ENCODE measurements around the gene CCDC181. TPM values are rescaled to one million over a fixed set of nuclear protein-coding genes. Genes with fewer than 3 reads are reported as not detected.
"Not testable (repeated sequence)": the region's sequence is repeated elsewhere in the genome, so short reads cannot be mapped to it uniquely, and the experiment has no call there.

The CCDC181 gene
- total and polyA plus RNA-seq, 2 donors, result 0.24 to 2.0 TPM

DNA sequence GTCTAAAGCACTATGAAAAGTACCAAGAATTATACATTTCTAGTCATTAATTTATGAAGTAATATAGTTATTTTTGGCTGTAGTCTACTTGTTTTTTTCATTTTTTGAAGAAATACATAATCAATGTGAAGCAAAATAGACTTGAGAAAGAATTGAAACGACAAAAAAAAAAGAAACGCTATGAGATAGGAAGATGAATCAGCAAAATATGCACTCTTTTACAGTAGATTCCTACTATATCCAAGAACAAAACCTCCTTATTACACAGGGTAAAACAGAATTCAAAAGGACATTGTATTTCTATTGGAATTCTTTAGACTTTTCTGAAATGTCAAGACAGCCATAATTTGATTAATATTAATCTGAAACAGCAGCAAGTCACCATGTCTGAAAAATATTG is 25.6 kb upstream of the CCDC181 start:
- no peaks in the 10 kb centered on the region for H3K36me3 ChIP-seq (ENCODE audit: insufficient read depth)
- no peaks in the 10 kb centered on the region for H3K4me1 ChIP-seq (ENCODE audit: insufficient read depth)
- H3K27ac ChIP-seq (ENCODE audit: low read depth), result no peak overlapping the region
- H3K4me3 ChIP-seq (ENCODE audit: low read depth, low read length), result no peak overlapping the region
- WGBS, result 91% methylated on average over 2 of the region's 2 CpGs
- no peak for DNase-seq (ENCODE audit: extremely low spot score)

DNA sequence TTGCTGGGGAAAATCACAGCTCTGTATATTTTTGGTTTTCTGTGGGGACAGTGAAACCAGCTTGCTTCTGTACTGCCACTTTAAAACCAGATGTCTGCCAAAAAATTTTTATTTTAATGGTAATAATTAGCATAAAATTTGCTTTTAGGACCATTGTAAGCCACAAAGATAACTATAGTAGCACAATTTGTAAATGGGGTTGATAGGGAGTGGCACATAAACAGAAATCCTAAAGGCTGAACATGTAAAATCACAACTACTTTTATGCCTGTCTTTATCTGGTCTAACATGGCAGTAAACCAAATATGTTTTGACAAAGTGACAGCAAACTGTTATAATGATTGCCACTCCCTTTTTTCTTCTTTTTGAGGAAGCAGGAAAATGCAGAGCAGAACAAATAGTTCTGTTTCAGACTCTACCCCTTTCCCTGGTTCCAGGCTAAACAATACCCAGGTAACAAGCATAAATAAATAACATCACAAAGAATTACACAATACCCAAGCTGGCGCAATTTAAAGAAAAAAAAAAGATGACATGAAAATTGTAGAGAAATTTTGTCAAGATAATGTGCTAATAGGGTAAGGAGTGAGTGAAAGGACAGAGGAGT is 24.0 kb upstream of the CCDC181 start:
- H3K4me3 ChIP-seq (ENCODE audit: low read depth, low read length), result no peak overlapping the region
- H3K27ac ChIP-seq (ENCODE audit: low read depth), result no peak overlapping the region
- DNase-seq (ENCODE audit: extremely low spot score), result no peak
- no peaks in the 10 kb centered on the region for H3K36me3 ChIP-seq (ENCODE audit: insufficient read depth)
- WGBS, result 80% methylated on average over 1 of the region's 1 CpG
- H3K4me1 ChIP-seq (ENCODE audit: insufficient read depth), result no peaks in the 10 kb centered on the region

DNA sequence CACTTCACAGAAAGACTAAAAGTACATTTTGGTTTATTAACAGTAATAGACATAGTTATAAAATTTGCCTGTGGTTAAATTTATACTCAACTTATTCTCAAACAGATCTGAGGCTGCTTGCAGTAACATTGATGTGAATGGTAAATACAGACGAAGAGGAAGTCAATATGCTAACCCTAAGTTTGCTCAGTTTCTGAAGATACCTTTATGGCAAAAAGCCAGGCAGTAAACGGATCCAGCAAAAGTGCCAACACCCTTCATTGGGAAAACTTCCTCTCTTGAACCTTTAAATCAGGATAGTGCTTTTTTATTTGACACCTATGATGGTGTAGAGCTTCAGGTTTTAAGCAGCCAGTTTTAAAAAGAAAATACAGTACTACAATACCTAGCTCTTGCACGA is 16.6 kb upstream of the CCDC181 start:
- no peak overlapping the region for H3K4me3 ChIP-seq (ENCODE audit: low read depth, low read length)
- H3K4me1 ChIP-seq (ENCODE audit: insufficient read depth), result no peaks in the 10 kb centered on the region
- H3K27ac ChIP-seq (ENCODE audit: low read depth), result no peak overlapping the region
- H3K36me3 ChIP-seq (ENCODE audit: insufficient read depth), result no peaks in the 10 kb centered on the region
- DNase-seq (ENCODE audit: extremely low spot score), result no peak
- WGBS, result 47% methylated on average over 3 of the region's 3 CpGs

DNA sequence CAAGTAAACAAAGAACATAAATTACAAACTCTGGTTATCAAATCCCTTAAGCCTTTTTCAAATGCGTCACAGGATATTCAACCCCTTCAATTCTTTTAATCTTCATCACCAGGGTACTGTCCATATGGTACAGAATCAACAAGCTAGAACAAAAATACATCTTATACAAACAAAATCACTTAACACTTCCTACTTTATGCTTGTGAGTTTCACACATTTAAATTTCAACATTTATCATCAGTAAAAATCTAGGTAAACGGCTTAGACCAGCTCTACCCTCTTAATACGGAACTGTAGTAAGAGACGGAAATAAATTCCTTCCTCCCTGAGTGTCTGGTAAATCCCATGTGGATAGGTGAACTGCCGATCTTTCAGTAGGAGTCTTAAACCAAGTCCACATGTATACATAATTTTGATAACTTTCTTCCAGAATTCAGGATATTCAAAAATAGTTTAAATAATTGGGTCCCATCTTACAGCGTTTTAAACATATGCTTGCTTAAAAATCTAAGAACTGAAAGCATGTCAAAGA is 1.0 kb downstream of the CCDC181 start:
- Histone ChIP-seq H3K27ac (ENCODE audit: low read depth) (no peak overlapping the region), H3K4me1 (ENCODE audit: insufficient read depth) (no peaks in the 10 kb centered on the region), H3K4me3 (ENCODE audit: low read depth, low read length) (no peak overlapping the region), H3K36me3 (ENCODE audit: insufficient read depth) (no peaks in the 10 kb centered on the region)
- no peak for DNase-seq (ENCODE audit: extremely low spot score)
- WGBS, result 33% methylated on average over 6 of the region's 6 CpGs

DNA sequence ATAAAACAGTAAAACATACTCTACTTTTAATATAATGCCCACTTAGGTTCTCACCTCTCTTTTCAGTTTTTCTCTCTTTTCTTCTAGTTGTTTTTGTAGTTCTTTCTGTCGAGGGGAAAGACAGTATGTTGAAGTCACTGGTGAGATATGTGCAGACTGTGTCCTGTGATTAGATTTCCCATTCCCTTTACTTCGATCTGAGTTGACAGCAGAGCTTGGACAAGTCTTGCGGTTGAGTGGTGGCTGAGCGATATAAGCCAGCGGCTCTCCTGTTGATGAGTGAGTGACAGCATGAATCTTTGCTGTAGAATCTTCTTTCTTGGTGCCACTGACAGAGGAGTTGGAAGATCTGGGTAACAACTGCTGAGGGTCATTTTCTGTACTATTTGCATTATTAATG is 6.0 kb downstream of the CCDC181 start:
- H3K36me3 ChIP-seq (ENCODE audit: insufficient read depth), result no peaks in the 10 kb centered on the region
- WGBS, result 90% methylated on average over 5 of the region's 5 CpGs

DNA sequence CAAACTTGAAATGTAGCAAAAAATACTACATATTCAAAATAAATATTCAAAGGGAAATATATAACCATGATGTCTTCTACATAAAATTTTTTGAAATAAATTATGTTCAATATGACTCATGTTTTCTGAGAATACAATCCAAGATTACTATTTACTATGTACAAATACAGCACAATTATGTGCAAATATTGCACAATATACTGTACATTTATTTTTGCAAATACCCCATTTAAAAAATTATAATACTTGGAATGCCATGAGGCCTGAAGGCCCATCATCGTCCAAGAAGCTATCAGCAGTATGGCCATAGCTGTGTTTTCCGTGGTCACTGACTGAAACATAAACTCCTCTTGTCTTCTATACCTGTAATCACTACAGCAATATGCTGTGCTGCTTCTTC is 12.3 kb downstream of the CCDC181 start:
- no peak overlapping the region for H3K4me3 ChIP-seq (ENCODE audit: low read depth, low read length)
- no peaks in the 10 kb centered on the region for H3K4me1 ChIP-seq (ENCODE audit: insufficient read depth)
- DNase-seq (ENCODE audit: extremely low spot score), result no peak
- no peak overlapping the region for H3K27ac ChIP-seq (ENCODE audit: low read depth)
- WGBS, result 90% methylated on average over 2 of the region's 2 CpGs
- H3K36me3 ChIP-seq (ENCODE audit: insufficient read depth), result no peaks in the 10 kb centered on the region

More for the DNA sequence above, 6.0 kb downstream of the CCDC181 start:
- Histone ChIP-seq H3K27ac (ENCODE audit: low read depth) (no peak overlapping the region), H3K4me1 (ENCODE audit: insufficient read depth) (no peaks in the 10 kb centered on the region), H3K4me3 (ENCODE audit: low read depth, low read length) (no peak overlapping the region)
- no peak for DNase-seq (ENCODE audit: extremely low spot score)

DNA sequence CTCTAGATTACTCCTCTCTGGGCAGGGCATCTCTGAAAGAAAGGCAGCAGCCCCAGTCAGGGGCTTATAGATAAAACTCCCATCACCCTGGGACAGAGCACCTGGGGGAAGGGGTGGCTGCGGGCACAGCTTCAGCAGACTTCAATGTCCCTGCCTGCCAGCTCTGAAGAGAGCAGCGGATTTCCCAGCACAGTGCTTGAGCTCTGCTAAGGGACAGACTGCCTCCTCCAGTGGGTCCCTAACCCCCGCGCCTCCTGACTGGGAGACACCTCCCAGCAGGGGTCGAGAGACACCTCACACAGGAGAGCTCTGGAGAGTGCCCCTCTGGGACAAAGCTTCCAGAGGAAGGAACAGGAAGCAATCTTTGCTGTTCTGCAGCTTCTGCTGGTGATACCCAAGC is 18.9 kb downstream of the CCDC181 start:
- not testable (repeated sequence) for H3K4me3 ChIP-seq (ENCODE audit: low read depth, low read length); DNase-seq (ENCODE audit: extremely low spot score); H3K4me1 ChIP-seq (ENCODE audit: insufficient read depth); H3K36me3 ChIP-seq (ENCODE audit: insufficient read depth); H3K27ac ChIP-seq (ENCODE audit: low read depth)
- WGBS, result 92% methylated on average over 5 of the region's 5 CpGs

DNA sequence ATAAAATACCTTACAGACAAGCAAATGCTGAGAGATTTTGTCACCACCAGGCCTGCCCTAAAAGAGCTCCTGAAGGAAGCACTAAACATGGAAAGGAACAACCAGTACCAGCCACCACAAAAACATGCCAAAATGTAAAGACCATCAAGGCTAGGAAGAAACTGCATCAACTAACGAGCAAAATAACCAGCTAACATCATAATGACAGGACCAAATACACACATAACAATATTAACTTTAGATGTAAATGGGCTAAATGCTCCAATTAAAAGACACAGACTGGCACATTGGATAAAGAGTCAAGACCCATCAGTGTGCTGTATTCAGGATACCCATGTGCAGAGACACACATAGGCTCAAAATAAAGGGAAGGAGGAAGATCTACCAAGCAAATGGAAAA is 24.7 kb downstream of the CCDC181 start:
- not testable (repeated sequence) for H3K4me1 ChIP-seq (ENCODE audit: insufficient read depth); H3K27ac ChIP-seq (ENCODE audit: low read depth); H3K36me3 ChIP-seq (ENCODE audit: insufficient read depth); H3K4me3 ChIP-seq (ENCODE audit: low read depth, low read length); DNase-seq (ENCODE audit: extremely low spot score)
- WGBS, result 94% methylated on average over 1 of the region's 1 CpG

DNA sequence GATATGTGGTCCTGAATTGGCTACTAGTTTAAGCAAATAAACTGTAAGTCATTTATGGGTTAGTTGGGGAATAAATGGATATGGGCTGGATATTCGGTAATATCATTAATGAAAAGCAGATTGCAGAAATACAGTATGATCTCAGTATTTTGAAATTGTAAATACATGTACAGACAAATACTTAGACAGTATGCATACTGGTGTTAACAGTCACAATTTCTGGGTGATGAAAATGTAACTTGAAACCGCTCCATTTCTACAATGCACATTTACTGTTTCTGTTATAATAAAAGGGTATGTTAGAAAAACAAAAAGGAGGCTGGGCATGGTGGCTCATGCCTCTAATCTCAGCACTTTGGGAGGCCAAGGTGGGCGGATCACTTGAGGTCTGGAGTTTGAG is 31.3 kb downstream of the CCDC181 start:
- DNase-seq (ENCODE audit: extremely low spot score), result no peak
- Histone ChIP-seq H3K27ac (ENCODE audit: low read depth) (no peak overlapping the region), H3K4me1 (ENCODE audit: insufficient read depth) (no peaks in the 10 kb centered on the region), H3K36me3 (ENCODE audit: insufficient read depth) (peaks cover 5% of the 10 kb centered on the region), H3K4me3 (ENCODE audit: low read depth, low read length) (no peak overlapping the region)
- WGBS, result 95% methylated on average over 3 of the region's 3 CpGs

DNA sequence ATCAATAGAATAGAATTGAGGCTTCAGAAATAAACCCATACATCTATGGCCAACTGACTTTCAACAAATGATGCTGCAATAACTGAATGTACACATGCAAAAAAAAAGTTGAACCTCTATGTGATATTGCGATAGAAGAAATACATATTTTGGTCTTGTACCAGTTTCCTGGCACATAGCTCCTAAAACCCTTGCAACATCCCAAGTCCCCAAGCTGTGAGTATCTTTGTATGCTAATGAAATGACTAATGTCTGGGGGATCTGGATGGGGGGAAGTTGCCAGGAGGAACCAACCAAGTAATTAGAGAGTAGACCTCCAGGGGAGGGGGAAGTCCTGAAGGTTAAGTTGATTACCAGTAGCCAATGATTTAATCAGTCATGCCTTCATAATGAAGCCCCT is 34.9 kb downstream of the CCDC181 start:
- no peak for DNase-seq (ENCODE audit: extremely low spot score)
- no peak overlapping the region for H3K4me3 ChIP-seq (ENCODE audit: low read depth, low read length)
- H3K4me1 ChIP-seq (ENCODE audit: insufficient read depth), result no peaks in the 10 kb centered on the region
- no peak overlapping the region for H3K27ac ChIP-seq (ENCODE audit: low read depth)
- peaks cover 6% of the 10 kb centered on the region for H3K36me3 ChIP-seq (ENCODE audit: insufficient read depth)
- 93% methylated on average over 1 of the region's 1 CpG for WGBS

DNA sequence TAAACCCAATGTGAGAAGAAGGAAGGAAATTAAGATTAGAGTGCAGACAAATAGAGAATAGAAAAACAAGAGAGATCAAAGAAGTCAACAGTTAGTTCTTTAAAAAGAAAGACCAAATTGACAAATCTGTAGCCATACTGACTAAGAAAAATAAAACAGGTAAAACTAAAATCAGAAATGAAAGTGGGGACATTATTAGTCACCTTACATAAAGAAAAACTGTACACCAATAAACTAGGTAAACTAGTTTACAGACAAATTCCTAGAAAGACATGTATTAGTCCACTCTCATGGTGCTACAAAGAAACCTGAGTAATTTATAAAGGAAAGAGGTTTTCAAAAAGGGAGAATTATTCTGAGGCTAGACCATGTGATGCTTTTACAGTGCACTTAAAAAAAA is 37.0 kb downstream of the CCDC181 start:
- peaks cover 6% of the 10 kb centered on the region for H3K36me3 ChIP-seq (ENCODE audit: insufficient read depth)
- no peaks in the 10 kb centered on the region for H3K4me1 ChIP-seq (ENCODE audit: insufficient read depth)
- no peak overlapping the region for H3K4me3 ChIP-seq (ENCODE audit: low read depth, low read length)
- no peak for DNase-seq (ENCODE audit: extremely low spot score)
- H3K27ac ChIP-seq (ENCODE audit: low read depth), result no peak overlapping the region

DNA sequence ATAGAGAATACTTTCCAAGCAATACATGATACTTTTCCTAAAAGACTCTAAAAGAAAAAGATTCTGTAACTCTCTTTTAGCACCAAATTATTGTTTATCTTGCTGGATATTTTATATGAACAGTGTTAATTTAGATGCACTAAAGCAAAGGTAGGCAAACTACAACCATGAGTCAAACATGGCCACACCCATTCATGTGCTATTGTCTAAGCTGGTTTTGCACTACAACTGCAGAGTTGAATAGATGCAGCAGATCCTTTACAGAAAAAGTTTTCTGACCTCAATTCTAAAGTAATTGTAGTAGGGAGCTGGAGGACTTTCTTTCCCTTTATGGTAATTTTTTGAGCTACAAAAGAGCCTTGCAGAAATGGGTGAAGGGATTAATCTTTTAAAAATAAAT is 39.9 kb downstream of the CCDC181 start:
- Histone ChIP-seq H3K4me3 (ENCODE audit: low read depth, low read length) (no peak overlapping the region), H3K36me3 (ENCODE audit: insufficient read depth) (peaks cover 6% of the 10 kb centered on the region), H3K4me1 (ENCODE audit: insufficient read depth) (no peaks in the 10 kb centered on the region), H3K27ac (ENCODE audit: low read depth) (no peak overlapping the region)
- no peak for DNase-seq (ENCODE audit: extremely low spot score)

DNA sequence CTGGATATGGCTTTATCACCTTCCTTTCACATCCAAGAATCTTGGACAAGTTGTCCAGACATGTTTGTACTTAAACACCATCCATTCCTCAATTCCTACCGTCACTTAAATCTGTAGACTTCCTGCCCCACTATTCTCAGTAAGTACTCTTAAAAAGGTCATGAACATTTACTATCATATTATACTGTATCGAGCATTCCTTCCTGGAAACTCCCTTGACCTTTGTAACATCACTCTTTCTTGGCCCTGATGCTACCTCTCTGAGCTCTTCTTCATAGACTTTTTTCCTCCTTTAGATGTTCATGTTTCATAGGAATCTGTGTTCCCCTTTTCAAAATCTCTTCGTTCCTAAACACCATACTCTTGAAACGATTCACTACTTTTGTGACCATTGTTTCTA is 43.8 kb downstream of the CCDC181 start:
- 88% methylated on average over 4 of the region's 4 CpGs for WGBS
- Histone ChIP-seq H3K4me1 (ENCODE audit: insufficient read depth) (no peaks in the 10 kb centered on the region), H3K36me3 (ENCODE audit: insufficient read depth) (no peaks in the 10 kb centered on the region), H3K4me3 (ENCODE audit: low read depth, low read length) (no peak overlapping the region), H3K27ac (ENCODE audit: low read depth) (no peak overlapping the region)
- no peak for DNase-seq (ENCODE audit: extremely low spot score)

DNA sequence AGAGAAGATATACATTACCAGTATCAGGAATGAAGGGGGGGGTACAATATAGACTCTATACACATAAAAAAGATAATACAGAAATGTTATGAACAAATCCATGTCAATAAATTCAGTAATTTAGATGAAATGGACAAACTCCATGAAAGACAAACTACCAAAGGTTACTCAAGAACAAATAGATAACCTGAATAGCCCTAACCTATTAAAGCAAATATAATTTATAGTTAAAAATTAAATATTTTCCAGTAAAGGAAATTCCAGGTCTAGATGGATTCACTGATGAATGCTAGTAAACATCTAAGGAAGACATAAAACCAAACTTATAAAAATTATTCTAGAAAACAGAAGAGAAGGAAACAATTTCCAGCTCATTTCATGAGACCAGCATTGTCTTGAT is 46.1 kb downstream of the CCDC181 start:
- no peak overlapping the region for H3K4me3 ChIP-seq (ENCODE audit: low read depth, low read length)
- no peak overlapping the region for H3K27ac ChIP-seq (ENCODE audit: low read depth)
- no peaks in the 10 kb centered on the region for H3K4me1 ChIP-seq (ENCODE audit: insufficient read depth)
- DNase-seq (ENCODE audit: extremely low spot score), result no peak
- H3K36me3 ChIP-seq (ENCODE audit: insufficient read depth), result peaks cover 4% of the 10 kb centered on the region

DNA sequence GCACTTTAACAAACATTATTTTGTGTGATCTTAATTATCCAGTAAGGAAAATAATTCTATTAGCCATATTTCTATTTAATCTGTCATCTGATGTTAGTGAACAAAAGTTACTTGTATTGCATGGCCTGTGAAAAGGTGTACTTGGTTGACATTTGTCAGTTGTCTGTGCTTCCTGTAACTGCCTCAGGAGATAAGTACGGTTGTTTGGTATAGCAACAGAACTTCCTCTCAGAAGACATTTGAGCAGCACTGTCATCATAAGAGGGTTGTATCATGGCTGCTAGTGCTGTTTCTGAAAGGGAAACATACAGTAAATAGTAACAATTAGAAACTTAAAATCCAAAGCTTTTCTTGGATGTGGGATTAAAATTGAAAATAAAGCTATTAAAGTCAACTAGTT is 55.9 kb downstream of the CCDC181 start:
- peaks cover 2% of the 10 kb centered on the region for H3K36me3 ChIP-seq (ENCODE audit: insufficient read depth)
- no peak overlapping the region for H3K27ac ChIP-seq (ENCODE audit: low read depth)
- 71% methylated on average over 1 of the region's 1 CpG for WGBS
- H3K4me1 ChIP-seq (ENCODE audit: insufficient read depth), result no peaks in the 10 kb centered on the region
- no peak overlapping the region for H3K4me3 ChIP-seq (ENCODE audit: low read depth, low read length)
- DNase-seq (ENCODE audit: extremely low spot score), result no peak
